Keratinocyte (primary cell): ENCODE data around the gene ANO8. TPM values are rescaled to one million over a fixed set of nuclear protein-coding genes. Genes with fewer than 3 reads are reported as not detected.

ENCODE experiments used
- DNase-seq: peaks from one replicate; pipeline ENCODE4 v3.0.0-alpha.2; 2011; ENCODE audit warnings: low read depth, missing footprints, low spot score
- FAIRE-seq: peaks from 2 replicates; lab custom pipeline; 2011; peaks lifted over from hg19 to GRCh38; lab: Jason Lieb, UNC
- H2AFZ ChIP-seq: 2 replicates; pipeline ENCODE4 v1.6.0; 2012; ENCODE audit warnings: low read length, control low read depth, inconsistent platforms; ENCODE audit not compliant: control insufficient read depth
- H3K27ac ChIP-seq: 2 replicates; pipeline ENCODE4 v1.5.1; 2011; ENCODE audit warnings: low read length; ENCODE audit not compliant: control insufficient read depth, insufficient read depth
- H3K27me3 ChIP-seq: 3 replicates; pipeline ENCODE4 v1.6.0; 2011; ENCODE audit warnings: low read length; ENCODE audit not compliant: control insufficient read depth, insufficient read depth; ENCODE audit errors: extremely low read depth
- H3K36me3 ChIP-seq, 2 experiments: 2 replicates in 1 of 2; 3 replicates in 1 of 2; pipeline ENCODE4 v1.5.1; 2011; ENCODE audit warnings: low read length in 2 of 2, mild to moderate bottlenecking in 1 of 2; ENCODE audit not compliant: control insufficient read depth in 2 of 2, insufficient read depth in 2 of 2; ENCODE audit errors: extremely low read depth in 1 of 2
- H3K4me1 ChIP-seq: 3 replicates; pipeline ENCODE4 v1.5.1; 2011; ENCODE audit warnings: low read length; ENCODE audit not compliant: control insufficient read depth, insufficient read depth; ENCODE audit errors: extremely low read depth
- H3K4me2 ChIP-seq: 3 replicates; pipeline ENCODE4 v1.6.0; 2011; ENCODE audit warnings: low read depth, low read length; ENCODE audit not compliant: control insufficient read depth, insufficient read depth; ENCODE audit errors: extremely low read depth
- H3K4me3 ChIP-seq, 3 experiments: fragments of 200-600 bp in 1 of 3; sonication (generic) in 1 of 3; 2 replicates in 2 of 3; 3 replicates in 1 of 3; pipeline ENCODE4 v1.5.1; 2011 to 2016; ENCODE audit warnings: low read length in 3 of 3, mild to moderate bottlenecking in 3 of 3, control low read depth in 2 of 3, inconsistent platforms in 1 of 3, low read depth in 1 of 3, mixed read lengths in 1 of 3, mixed run types in 1 of 3, moderate library complexity in 1 of 3; ENCODE audit not compliant: control insufficient read depth in 2 of 3, insufficient read depth in 2 of 3; ENCODE audit errors: extremely low read depth in 1 of 3
- H3K79me2 ChIP-seq: 2 replicates; pipeline ENCODE4 v1.6.0; 2012; ENCODE audit warnings: low read length; ENCODE audit not compliant: control insufficient read depth, insufficient read depth
- H3K9ac ChIP-seq: 3 replicates; pipeline ENCODE4 v1.6.0; 2011; ENCODE audit warnings: low read length; ENCODE audit not compliant: control insufficient read depth, insufficient read depth; ENCODE audit errors: extremely low read depth
- H3K9me1 ChIP-seq: 3 replicates; pipeline ENCODE4 v1.6.0; 2011; ENCODE audit warnings: low read length; ENCODE audit not compliant: control insufficient read depth, insufficient read depth; ENCODE audit errors: extremely low read depth
- H3K9me3 ChIP-seq: 2 replicates; pipeline ENCODE4 v1.5.1; 2012; ENCODE audit warnings: low read depth, low read length; ENCODE audit not compliant: control insufficient read depth
- H4K20me1 ChIP-seq: 3 replicates; pipeline ENCODE4 v1.6.0; 2011; ENCODE audit warnings: low read length; ENCODE audit not compliant: control insufficient read depth, insufficient read depth; ENCODE audit errors: extremely low read depth
- CTCF ChIP-seq, 3 experiments: IDR thresholded peaks in 1 of 3; conservative IDR thresholded peaks in 1 of 3; optimal IDR thresholded peaks in 1 of 3; 2 replicates in 2 of 3; 3 replicates in 1 of 3; pipeline versions ENCODE3 to v1.5.1; 2011; ENCODE audit warnings: low read length in 3 of 3, mild to moderate bottlenecking in 3 of 3, moderate library complexity in 2 of 3, control low read depth in 1 of 3, inconsistent platforms in 1 of 3; ENCODE audit not compliant: insufficient read depth in 2 of 3; ENCODE audit errors: extremely low read depth in 1 of 3
- EZH2 ChIP-seq: IDR thresholded peaks from one replicate; pipeline ENCODE4 v1.6.1; 2012; ENCODE audit warnings: inconsistent platforms, mild to moderate bottlenecking, low read length, moderate library complexity
- dilution Hi-C: fragments of 300-500 bp; cut with MboI; formaldehyde crosslinking; loops from one replicate; pipeline ENCODE4 v1.7.0; 2020; ENCODE audit warnings: low sequenced_read_pairs; ENCODE audit not compliant: extremely low pct_ligation_motif_present
- polyA plus RNA-seq, 5 experiments: library from polyadenylated mRNA; depleted of rRNA in 3 of 5; stranded (reverse) in 3 of 5; stranded (forward) in 1 of 5; unstranded in 1 of 5; fragments of >200 nt; gene quantifications; 1 replicate in 1 of 5; 2 replicates in 3 of 5; 3 replicates in 1 of 5; pipeline versions ENCODE4 v1.2.1 to v1.2.3, GENCODE V29; 2011 to 2012; ENCODE audit warnings: missing spikeins in 2 of 5, low read depth in 1 of 5, low replicate concordance in 1 of 5

ANO8 gene
- polyA plus RNA-seq, 1 donor (not counting 4 experiments of a cell fraction or from before 2014, with no cell fraction given): 1.6 TPM

- H3K9ac ChIP-seq: no peak overlapping the region
- H3K4me1 ChIP-seq: no peaks in the 10 kb centered on the region
- no peak overlapping the region for H3K27ac ChIP-seq
- dilution Hi-C loops: no loop called here
- H3K27me3 ChIP-seq: no peaks in the 10 kb centered on the region
- no peaks in the 10 kb centered on the region for H3K9me3 ChIP-seq
- H3K36me3 ChIP-seq: no peaks in the 10 kb centered on the region
- no peak for FAIRE-seq
- no peak overlapping the region for H3K4me3 ChIP-seq
- no peaks in the 10 kb centered on the region for H3K79me2 ChIP-seq
- TF ChIP-seq CTCF (optimal IDR thresholded peaks at IDR 0.05 in 1 of 3, IDR thresholded peaks at IDR 0.05 in 1 of 3, conservative IDR thresholded peaks at IDR 0.05 in 1 of 3; ENCODE audit: extremely low read depth in 1 of 3, insufficient read depth in 2 of 3, low read length in 3 of 3) (no peak), EZH2 (no peak)
- DNase-seq: no peak
- no peaks in the 10 kb centered on the region for H4K20me1 ChIP-seq
- H3K9me1 ChIP-seq: no peaks in the 10 kb centered on the region
- no peak overlapping the region for H2AFZ ChIP-seq
- H3K4me2 ChIP-seq: no peak overlapping the region
Observed at GRCh38 chr19:17357724-17358123, 23.1 kb upstream of the ANO8 start.

- no peak overlapping the region for H3K4me2 ChIP-seq
- dilution Hi-C loops: no loop called here
- H3K4me1 ChIP-seq: no peaks in the 10 kb centered on the region
- DNase-seq: no peak
- no peak overlapping the region for H2AFZ ChIP-seq
- no peaks in the 10 kb centered on the region for H4K20me1 ChIP-seq
- H3K9me1 ChIP-seq: no peaks in the 10 kb centered on the region
- H3K4me3 ChIP-seq: no peak overlapping the region
- no peak for TF ChIP-seq EZH2
- no peak for TF ChIP-seq CTCF (optimal IDR thresholded peaks at IDR 0.05 in 1 of 3, IDR thresholded peaks at IDR 0.05 in 1 of 3, conservative IDR thresholded peaks at IDR 0.05 in 1 of 3; ENCODE audit: extremely low read depth in 1 of 3, insufficient read depth in 2 of 3, low read length in 3 of 3)
- no peaks in the 10 kb centered on the region for H3K9me3 ChIP-seq
- no peaks in the 10 kb centered on the region for H3K79me2 ChIP-seq
- no peak for FAIRE-seq
- no peaks in the 10 kb centered on the region for H3K36me3 ChIP-seq
- no peaks in the 10 kb centered on the region for H3K27me3 ChIP-seq
- no peak overlapping the region for H3K27ac ChIP-seq
- H3K9ac ChIP-seq: no peak overlapping the region
Observed at GRCh38 chr19:17357078-17357666, 22.5 kb upstream of the ANO8 start.
